NK-92 treated with Interleukin-12 subunit alpha and Interleukin-12 subunit beta, amount 100 ng/mL, for 24 hours (cell line): ENCODE results near the gene MAPK11.

ENCODE experiments used
- DNase-seq: peaks from one replicate; lab custom pipeline; 2025; lab: John Stamatoyannopoulos, UW

Gene MAPK11

DNA sequence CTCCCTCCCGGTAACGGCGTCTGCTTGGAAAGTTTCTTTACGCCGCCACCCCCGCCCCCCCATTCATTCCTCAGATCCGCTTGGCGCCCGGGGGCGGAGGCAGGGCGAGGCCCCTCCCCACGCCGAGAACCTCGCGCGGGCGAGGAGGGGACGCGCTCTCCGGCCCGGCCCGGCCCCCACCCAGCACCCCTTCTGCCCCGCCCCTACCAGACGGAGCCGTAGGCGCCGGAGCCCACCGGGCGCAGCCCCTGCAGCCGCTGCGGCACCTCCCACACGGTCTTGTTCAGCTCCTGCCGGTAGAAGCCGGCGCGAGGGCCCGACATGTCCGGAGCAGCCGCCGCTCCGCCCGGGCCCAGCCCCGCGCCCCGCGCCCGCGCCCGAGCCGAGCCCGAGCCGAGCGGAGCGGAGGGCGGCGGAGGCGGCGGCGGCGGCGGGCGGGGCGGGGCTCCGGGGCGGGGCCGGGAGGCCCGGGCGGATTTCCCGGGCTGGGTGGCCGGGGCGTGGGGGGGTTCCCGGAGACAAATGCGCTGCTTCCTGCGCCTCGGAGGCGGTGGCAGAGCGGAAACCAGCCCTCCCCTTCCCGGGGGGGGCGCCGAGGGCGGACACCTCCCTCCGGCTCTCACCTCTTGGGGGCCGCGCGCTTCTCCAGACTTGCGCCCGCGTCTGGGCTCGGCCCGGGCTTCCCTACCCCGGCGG lies at the start of gene MAPK11:
Gene MAPK11 (minus strand): TSS at position 411 of the 696 bp plus-strand sequence. CDS start 88 bp downstream, at position 323.
- DNase-seq = peak; percentile 64

DNA sequence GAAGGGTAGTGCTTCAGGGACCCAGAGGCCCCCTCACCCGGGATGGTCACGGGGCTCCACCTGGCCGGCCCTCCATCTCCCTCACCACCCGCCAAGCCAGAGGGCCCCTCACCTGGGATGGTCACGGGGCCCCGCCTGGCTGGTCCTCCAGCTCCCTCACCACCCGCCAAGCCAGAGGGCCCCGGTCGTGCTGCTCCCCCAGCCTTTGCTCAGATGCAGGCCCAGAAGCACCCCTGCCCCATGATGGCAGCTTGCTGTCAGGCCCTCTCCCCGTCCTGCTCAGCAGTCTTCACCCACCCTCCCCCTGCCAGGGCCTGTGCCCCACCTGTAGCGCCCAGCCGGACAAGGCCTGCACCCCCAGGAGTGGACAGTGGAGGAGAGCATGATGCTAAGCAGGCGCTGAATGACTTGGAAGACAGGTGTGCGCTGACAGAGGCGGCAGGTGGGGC lies 49.3 kb upstream of the MAPK11 start:
- no peak for DNase-seq

DNA sequence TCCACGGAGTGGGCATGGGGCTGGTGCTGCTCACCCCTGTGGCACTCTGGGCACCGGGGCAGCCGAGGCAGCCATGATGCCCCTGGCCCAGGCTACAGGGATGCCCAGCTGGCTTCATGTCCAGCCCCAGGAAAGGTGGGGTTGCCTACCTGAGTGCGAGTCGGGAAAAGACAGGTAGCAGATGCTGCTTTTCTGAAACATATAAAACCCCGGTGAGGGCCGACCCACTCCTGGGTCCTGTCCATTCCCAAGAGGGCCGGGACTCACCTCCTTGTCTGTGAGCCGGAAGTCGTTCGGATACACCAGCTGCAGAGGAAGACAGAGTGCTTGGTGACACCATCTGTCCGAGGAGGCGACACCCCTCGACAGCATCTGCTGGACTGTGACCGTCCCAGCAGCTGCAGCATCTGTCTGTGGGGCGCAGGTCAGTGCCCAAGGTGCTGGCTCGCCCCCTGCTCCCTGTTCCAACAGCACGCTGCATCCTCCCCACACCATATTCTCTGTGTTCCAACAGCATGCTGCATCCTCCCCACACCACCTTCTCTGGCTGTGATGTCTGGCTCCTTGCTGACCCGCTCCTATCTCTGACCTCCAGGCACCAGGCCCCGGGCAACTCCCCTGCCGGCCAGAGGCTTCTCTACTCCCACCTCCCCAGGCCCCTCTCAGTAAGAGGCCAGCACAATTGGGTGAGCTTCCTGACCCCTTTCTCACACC lies 48.7 kb upstream of the MAPK11 start:
- no peak for DNase-seq

DNA sequence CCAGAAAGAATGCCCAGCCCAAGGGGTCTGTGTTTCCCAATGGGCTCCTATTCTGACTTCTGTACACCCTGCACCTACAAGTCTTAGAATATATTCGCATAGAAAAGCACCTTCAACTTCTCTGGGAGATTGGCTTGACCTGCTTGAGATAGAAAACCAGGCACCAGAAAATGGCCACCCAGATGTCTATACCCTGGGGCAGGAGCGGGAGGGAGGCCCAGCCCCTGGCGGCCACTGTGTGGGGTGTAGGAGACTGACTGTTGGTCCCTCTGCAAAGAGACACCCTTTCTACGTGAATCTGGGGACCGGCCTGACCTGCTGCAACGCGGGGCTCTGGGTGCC lies 48.1 kb upstream of the MAPK11 start:
- no peak for DNase-seq

DNA sequence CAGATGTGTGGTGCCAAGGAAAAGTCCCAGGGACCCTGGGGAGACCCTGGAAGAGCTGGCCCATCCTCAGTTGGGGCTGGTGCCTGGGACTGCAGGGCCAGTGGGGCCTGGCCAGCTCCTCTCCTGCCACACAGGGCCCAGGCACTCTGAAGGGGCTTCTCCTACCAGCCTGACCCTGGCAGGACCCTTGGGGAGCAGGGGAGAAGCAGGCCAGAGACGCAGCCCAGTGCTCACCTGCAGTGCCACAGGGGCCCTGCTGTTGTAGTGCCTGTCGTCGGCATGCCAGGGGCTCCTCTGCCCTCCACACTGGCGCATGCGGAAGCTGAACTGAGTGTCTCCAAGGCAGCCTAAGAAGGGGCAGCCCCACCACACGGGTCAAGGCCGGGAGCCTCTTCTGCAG lies 47.5 kb upstream of the MAPK11 start:
- DNase-seq = no peak

DNA sequence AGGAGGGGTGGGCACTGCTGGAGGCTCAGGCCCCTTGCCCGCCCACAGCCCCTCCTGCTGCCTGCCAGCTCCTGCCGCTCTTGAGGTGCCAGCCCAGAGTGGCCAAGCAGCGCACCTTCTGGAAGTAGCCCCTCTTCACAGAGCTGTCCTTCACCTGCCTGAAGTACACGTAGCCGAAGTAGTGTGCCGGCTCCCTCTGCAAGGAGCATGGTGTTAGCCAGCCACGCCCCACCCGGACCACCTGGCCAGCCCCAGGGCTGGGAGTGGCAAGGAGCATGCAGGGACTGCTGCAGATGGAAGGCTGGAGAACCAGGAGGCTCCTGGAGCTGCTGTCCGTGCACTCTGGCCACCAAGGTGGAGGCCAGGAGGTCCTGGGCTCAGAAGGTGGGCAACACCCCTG lies 47.0 kb upstream of the MAPK11 start:
- no peak for DNase-seq

DNA sequence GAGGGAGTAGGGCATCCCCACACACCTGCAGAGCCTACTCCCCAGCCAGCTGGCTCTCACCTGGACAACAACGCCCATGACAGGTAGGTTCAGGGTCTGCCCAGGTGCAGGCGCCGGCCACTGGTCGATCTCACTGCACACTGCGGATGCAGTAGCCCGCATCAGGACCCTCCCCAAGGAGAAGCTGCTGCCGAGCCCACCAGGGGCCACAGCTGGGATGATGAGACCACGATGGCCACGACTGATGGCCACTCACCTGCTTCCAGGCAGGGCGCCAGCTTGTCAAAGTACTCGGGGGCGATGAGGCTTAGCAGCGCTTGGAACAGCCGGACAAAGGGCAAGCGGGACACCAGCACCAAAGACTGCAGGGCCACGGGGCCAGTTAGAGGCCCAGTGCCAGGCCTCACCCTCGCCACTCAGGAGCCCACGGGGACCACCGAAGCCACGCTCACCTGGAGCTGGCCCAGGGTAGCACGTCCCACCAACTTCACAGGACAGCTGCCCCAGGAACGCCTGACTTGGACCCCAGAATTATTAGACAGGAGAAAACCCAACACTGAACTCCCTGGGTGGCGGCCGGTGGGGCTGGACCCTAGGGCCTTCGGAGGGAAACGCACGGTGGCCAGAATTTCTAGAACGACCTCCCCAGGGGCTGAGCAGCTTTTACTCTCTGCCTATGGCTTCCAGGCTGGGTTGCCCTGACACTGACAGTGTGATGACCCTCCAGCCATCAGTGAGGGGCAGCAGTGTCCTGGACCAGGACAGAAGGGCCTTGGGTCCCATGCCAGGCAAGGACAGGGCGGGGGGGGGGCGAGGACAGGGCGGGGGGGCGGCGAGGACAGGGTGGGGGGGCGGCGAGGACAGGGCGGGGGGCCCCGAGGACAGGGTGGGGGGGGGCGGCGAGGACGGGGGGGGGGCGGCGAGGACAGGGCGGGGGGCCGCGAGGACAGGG lies 46.2 kb upstream of the MAPK11 start:
- DNase-seq = no peak

DNA sequence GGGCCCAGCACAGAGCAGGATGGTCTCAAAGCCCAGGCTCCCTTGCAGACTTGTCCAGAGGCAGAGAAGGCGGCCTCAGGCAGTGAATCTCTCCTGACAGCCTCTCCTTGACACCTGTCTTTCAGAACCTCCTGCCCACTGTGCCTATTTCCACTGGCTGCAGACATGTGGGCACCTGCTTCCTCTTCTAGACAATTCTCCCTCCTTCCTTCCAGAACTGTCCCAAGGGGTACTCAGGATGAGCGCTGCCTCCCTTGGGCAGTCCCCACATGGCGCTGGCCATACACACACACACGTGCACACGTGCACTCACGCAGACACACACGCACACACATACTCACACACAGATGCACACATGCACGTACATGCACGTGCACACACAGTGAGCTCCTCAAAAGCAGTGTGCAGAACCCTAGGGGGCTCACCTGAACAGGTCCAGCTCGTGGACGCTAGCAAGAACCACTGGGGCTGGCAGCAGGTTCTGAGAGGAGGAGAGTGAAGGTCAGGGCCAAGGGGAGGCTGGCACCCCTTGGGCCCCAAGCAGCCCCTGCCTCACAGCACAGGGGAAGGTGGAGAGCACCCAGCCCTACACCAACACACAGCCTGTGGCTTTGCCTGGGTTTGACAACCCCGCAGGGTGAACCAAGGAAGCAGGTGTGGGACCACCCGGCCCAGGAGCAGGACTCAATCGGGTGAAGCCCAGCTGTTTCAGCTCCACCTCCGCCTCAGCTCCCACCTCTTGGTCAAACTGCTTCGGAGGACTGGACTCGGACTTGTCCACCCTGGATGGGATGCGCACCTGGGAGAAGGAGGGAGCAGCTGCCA lies 45.3 kb upstream of the MAPK11 start:
- no peak for DNase-seq

DNA sequence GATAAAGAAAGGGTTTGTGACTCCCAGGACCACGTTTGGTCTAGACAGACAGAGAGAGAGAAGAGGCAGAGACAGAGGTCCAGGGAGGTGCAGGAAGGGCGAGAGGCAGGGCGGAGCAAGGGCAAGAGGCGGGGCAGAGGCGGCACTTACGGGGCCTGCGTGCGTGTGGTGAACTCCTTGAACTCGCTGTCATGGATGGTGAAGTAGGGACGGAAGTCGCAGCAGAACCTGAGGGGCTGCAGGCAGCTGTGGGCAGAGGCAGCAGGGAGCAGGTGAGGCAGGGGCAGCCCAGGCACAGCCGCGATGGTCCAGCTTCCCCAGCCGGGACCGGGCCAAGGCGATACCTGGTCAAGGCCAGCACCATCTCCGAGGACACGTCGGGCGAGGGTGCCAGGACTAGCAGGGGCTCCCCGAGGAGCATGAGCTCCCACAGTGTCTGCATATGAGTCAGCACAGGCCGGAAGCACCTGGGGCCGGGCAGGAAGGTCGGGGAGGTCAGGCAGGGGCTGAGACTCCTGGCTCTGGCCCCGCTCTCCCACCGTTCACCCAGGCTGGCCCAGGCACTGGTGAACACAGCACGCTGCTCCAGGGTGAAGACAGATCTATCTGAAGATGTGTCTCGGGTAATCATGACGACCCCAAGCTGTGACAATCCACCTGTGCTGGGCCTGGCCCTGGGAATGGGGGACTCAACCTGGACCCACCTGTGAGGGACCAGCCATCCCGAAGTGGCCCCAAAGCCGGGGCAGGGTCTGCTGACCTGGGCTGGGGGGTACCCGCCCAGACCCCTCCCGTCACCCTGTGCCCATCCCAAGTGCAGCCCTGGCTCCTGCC lies 44.5 kb upstream of the MAPK11 start:
- DNase-seq = no peak

DNA sequence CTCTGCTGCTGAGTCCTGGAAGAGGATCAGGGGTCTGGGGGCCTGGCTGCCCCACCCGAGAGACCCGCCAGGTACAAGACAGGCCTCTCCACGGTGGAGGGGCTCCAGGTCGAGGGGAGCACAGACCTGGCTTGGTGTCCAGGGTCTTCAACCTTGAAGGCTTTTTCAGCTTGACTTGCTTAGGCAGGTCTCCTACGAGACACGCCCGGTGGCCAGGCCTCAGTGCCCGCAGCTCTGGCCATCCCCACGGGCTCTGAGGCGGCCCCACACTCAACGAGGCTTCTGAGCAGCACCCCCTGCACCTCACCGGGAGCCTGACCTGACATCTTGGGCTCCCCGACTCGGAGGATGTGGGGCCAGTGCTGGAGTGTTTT lies 43.9 kb upstream of the MAPK11 start:
- no peak for DNase-seq

DNA sequence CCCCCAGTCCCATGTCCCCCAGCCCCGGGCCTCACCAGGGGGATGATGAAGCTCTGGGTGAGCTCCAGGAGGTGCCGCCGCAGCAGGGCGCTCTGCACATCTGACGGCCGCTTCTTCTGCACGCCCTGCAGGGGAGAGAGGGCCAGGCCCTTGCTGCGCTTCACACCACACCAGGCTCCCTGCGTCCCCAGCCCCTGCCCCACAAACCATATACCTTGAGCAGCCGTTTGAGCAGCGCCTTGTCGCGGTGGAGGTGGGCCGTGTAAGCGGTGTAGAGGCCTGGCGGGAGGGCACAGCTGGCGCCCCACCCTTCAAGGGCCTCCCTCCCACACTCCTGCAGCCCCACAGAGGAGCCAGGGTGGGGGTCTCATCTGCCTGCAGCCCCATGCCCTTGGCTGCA lies 43.4 kb upstream of the MAPK11 start:
- no peak for DNase-seq

DNA sequence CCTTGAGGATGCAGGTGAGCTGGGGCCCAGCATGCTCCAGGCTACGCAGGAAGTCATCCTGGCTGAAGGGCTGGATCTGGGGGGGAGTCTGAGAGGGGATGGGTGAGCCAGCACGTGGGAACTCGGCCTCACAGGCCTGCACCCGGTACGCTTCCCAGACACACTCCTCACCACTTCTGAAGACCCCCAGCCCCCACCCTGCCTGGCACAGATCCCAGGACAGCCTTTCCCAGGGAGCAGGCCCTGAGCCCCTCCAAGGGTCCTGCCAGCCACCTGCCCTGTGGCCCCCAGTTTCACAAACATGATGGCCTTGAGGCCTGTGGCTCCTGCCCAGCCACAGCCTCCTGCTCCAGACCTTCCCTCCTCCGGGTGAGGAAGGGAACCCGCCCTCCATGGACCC lies 42.8 kb upstream of the MAPK11 start:
- no peak for DNase-seq

DNA sequence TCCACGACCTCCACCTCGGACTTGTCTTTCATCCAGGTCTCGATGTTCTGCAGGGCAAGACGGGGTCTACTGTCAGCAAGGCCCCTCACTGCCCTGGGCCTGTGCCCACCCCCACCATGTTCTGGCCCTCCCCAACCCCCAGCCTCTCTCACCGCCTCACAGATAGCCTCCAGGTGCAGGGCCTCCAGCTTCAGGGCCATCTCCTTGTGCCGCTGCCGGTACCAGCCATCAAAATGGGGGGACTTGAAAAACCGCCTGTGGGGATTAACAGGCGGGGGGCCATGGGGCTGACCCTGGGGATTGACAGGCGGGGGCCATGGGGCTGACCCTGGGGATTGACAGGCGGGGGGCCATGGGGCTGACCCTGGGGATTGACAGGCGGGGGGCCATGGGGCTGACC lies 42.2 kb upstream of the MAPK11 start:
- no peak for DNase-seq

DNA sequence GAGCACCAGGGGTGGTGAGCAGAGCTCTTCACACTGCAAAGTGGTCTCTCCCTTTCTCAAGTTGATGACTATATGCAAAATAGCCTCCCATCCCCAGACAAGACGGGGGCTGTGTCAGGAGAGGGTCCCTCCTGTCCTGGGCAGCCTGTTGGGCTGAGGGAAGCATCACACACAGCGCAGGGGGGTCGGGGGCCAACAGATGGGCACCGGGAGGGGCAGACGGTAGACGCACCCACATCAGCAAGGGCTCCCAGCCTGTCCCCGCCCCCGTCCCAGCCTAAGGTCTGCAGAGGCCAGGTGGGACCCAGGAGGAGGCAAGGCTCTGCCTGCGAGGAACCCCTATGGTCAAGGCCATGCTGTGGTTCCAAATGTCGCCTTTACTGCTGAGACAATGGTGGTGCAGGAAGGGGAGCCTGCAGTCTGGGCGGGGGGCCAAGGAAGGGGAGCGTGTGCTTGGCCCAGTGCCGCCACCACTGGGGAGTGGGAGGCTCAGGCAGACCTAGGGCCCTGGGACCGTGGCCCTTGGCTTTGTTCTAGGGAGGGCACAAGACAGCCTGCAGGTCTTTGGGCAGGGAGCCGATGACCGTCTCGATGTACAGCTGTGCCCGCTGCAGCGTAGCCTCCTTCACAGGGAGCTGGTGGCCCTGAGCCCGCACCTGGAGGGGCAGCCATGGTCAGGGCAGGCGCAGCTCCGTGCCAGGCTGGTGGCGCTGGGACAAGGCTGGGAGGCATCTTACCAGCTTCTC lies 41.6 kb upstream of the MAPK11 start:
- DNase-seq = no peak

DNA sequence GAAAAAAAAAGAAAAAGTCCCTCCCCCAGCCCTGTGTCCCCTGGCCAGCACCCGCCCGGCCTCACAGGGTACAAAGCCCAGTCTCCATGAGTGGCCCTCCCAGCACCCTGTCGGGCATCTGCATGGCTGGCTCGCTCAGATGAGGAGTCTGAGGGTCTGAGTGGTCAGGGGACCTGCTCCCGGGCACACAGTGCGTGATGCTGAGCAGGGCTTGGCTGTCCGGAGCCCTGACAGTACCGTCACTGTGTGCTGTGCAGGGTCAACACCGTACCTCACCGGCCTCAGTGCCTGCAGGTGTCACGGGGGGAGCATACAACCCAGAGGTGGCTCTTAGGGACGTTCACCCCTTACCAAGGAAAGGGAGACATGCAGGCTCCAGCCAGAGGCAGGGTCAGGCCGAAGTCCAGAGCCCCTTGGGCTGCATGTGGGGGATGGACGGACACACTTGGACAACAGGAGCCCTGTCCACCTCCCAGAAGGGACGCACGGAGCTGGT lies 40.8 kb upstream of the MAPK11 start:
- DNase-seq = no peak

DNA sequence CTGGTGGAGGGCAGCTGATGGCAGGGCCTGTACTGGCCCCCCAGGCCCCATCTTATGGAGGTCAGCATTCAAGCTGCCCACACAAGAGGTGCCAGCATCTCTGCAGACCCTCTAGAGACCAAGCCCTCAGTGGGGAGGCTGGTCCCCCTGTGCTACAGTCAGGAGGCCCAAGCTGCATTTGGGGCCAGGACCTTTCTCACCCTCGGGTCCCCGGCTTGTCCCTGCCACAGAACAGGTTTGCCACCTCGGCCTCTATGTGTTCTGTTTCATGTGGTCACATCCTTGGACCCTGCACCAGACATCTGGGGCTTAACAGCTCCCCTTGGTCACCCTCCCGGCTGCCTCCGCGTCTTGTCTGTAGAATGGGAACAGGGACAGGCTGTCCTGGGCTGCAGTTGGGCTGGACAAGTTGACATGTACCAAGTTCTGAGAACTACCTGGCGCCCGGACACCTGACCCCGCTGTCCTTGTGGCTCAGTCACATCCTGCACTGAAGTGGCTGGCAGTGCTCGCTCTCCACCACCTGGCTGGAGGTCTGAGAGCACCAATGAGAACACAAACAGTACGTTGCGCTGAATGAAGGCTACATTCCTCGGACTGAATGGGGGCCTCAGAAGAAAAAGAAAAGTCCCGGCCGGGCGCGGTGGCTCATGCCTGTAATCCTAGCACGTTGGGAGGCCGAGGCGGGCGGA lies 40.0 kb upstream of the MAPK11 start:
- DNase-seq = no peak

DNA sequence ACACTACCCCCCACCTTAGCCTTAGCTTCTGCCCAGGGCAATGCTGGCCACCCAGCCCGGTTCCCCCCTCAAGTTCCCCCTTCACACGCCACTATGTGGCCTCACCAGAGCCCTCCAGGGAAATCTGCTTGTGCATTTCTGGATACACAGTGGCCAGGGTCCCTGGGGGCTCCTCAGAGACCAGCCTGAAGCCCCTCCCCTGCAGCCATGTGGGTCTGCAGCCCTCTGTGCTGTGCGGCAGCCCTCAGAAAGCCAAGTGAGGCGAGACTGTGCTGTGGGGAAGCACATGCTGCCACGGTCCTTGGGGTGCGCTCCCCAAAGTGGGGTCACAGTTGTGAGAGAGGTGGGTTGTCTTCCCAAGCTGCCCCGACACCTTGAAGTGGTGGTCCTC lies 39.4 kb upstream of the MAPK11 start:
- DNase-seq = no peak

DNA sequence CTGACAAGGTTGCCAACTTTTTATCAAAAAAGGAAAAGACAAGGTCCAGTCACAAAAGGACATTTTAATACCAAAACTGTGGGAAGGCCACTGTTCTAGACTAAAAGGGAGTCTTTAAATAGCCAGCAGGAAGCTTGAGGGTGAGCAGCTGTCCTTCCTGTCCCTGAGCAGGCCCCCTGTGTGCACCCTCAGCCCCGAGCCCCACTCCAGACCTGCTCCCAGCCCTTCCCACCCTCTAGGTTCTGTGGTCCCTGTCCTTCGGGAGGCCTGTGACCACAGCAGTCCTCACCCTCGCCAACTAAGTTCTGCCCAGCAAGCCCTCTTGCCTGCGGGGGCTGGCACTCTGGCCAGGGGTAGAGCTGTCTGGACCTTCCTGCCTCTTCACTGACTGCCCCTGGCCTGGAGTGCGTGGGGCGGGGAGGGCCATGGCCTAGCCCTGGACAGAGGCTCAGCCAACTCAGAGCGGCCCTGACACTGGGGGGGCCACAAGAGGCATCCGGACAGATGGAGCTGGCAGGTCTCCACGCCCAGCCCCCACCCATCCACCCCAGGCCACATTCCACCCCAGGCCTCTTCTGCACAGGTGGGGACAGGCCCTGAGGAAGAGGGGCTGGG lies 38.9 kb upstream of the MAPK11 start:
- DNase-seq = no peak

DNA sequence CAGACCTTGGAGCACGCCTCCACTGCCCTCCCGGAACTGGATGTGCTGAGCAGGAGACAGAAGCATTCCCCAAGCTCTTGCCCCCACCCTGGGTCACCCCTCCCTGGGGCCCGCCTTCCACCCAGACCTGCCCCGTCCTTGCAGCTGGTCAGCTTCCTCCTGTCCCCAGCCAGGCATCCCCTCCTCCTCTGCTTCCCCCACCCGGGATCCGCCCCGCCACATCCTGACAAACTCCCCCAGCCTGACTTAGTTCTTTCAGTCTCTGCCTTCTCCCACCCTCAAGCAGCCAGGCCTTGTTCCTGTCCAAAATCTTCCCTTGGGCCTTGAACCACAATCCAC lies 38.4 kb upstream of the MAPK11 start:
- DNase-seq = no peak
